ENCODE data around the gene HOMER1.
"Not testable (repeated sequence)": the region's sequence is repeated elsewhere in the genome, so short reads cannot be mapped to it uniquely, and the experiment has no call there.

The HOMER1 gene

GRCh38 chr5:79526928-79527327 lies 13.0 kb upstream of the HOMER1 start:
- TF ChIP-seq EZH2 (IDR thresholded peaks at IDR 0.05) (no peak), POLR2AphosphoS5 (IDR thresholded peaks at IDR 0.05; ENCODE audit: borderline replicate concordance, low read depth, low read length) (no peak), FOXP2 (optimal IDR thresholded peaks at IDR 0.05; ENCODE audit: control extremely low read depth, extremely low read length, insufficient read depth) (no peak)
- Histone ChIP-seq H3K9me3 (ENCODE audit: low read depth, low read length) (no peaks in the 10 kb centered on the region), H3K36me3 (ENCODE audit: insufficient read depth, low read length) (no peaks in the 10 kb centered on the region), H3K4me3 (no peak overlapping the region), H3K9ac (ENCODE audit: insufficient read length) (no peak overlapping the region), H3K27ac (no peak overlapping the region)
- DNase-seq (ENCODE audit: low read depth, low spot score), result no peak

- DNase-seq (ENCODE audit: low read depth, low spot score), result no peak
- TF ChIP-seq POLR2AphosphoS5 (IDR thresholded peaks at IDR 0.05; ENCODE audit: borderline replicate concordance, low read depth, low read length) (no peak), EZH2 (IDR thresholded peaks at IDR 0.05) (no peak), FOXP2 (optimal IDR thresholded peaks at IDR 0.05; ENCODE audit: control extremely low read depth, extremely low read length, insufficient read depth) (no peak)
- Histone ChIP-seq H3K36me3 (ENCODE audit: insufficient read depth, low read length) (no peaks in the 10 kb centered on the region), H3K4me3 (no peak overlapping the region), H3K9me3 (ENCODE audit: low read depth, low read length) (no peaks in the 10 kb centered on the region), H3K9ac (ENCODE audit: insufficient read length) (no peak overlapping the region), H3K27ac (no peak overlapping the region)
Observed at GRCh38 chr5:79526493-79526892, 12.6 kb upstream of the HOMER1 start.

GRCh38 chr5:79521156-79521555 lies 7.2 kb upstream of the HOMER1 start:
- Histone ChIP-seq H3K9me3 (ENCODE audit: low read depth, low read length) (no peaks in the 10 kb centered on the region), H3K36me3 (ENCODE audit: insufficient read depth, low read length) (no peaks in the 10 kb centered on the region), H3K4me3 (no peak overlapping the region), H3K27ac (no peak overlapping the region), H3K9ac (ENCODE audit: insufficient read length) (no peak overlapping the region)
- no peak for DNase-seq (ENCODE audit: low read depth, low spot score)
- no peak for TF ChIP-seq POLR2AphosphoS5 (IDR thresholded peaks at IDR 0.05; ENCODE audit: borderline replicate concordance, low read depth, low read length)
- TF ChIP-seq FOXP2 (optimal IDR thresholded peaks at IDR 0.05; ENCODE audit: control extremely low read depth, extremely low read length, insufficient read depth), result no peak
- TF ChIP-seq EZH2 (IDR thresholded peaks at IDR 0.05), result no peak

GRCh38 chr5:79518718-79519117 lies 4.8 kb upstream of the HOMER1 start:
- TF ChIP-seq FOXP2 (optimal IDR thresholded peaks at IDR 0.05; ENCODE audit: control extremely low read depth, extremely low read length, insufficient read depth) (no peak), EZH2 (IDR thresholded peaks at IDR 0.05) (no peak), POLR2AphosphoS5 (IDR thresholded peaks at IDR 0.05; ENCODE audit: borderline replicate concordance, low read depth, low read length) (no peak)
- Histone ChIP-seq H3K27ac (no peak overlapping the region), H3K9me3 (ENCODE audit: low read depth, low read length) (no peaks in the 10 kb centered on the region), H3K4me3 (no peak overlapping the region), H3K9ac (ENCODE audit: insufficient read length) (no peak overlapping the region), H3K36me3 (ENCODE audit: insufficient read depth, low read length) (no peaks in the 10 kb centered on the region)
- no peak for DNase-seq (ENCODE audit: low read depth, low spot score)

- Histone ChIP-seq H3K27ac (0 out of 2 replicates have a peak overlapping the region, but pooled peaks have one; percentile 75), H3K9ac (ENCODE audit: insufficient read length) (peak overlapping the region; percentile 35), H3K4me3 (peak overlapping the region; percentile 50), H3K9me3 (ENCODE audit: low read depth, low read length) (no peaks in the 10 kb centered on the region), H3K36me3 (ENCODE audit: insufficient read depth, low read length) (no peaks in the 10 kb centered on the region)
- TF ChIP-seq EZH2 (IDR thresholded peaks at IDR 0.05) (no peak), POLR2AphosphoS5 (IDR thresholded peaks at IDR 0.05; ENCODE audit: borderline replicate concordance, low read depth, low read length) (peak; percentile 58; the same call in 1 of the 2 replicates)
- DNase-seq (ENCODE audit: low read depth, low spot score), result peak; percentile 85
Observed at GRCh38 chr5:79517601-79518000, 3.7 kb upstream of the HOMER1 start.

GRCh38 chr5:79516986-79517385 lies 3.1 kb upstream of the HOMER1 start:
- H3K36me3 ChIP-seq (ENCODE audit: insufficient read depth, low read length), result no peaks in the 10 kb centered on the region
- H3K27ac ChIP-seq, result peak overlapping the region; percentile 75; the same call in 1 of the 2 replicates
- H3K9ac ChIP-seq (ENCODE audit: insufficient read length), result peak overlapping the region; percentile 35
- H3K4me3 ChIP-seq, result peak overlapping the region; percentile 50
- no peaks in the 10 kb centered on the region for H3K9me3 ChIP-seq (ENCODE audit: low read depth, low read length)
- no peak for DNase-seq (ENCODE audit: low read depth, low spot score)
- TF ChIP-seq EZH2 (IDR thresholded peaks at IDR 0.05), result no peak
- no peak for TF ChIP-seq POLR2AphosphoS5 (IDR thresholded peaks at IDR 0.05; ENCODE audit: borderline replicate concordance, low read depth, low read length)
- TF ChIP-seq FOXP2 (optimal IDR thresholded peaks at IDR 0.05; ENCODE audit: control extremely low read depth, extremely low read length, insufficient read depth), result no peak

GRCh38 chr5:79516331-79516730 lies 2.4 kb upstream of the HOMER1 start:
- not testable (repeated sequence) for H3K36me3 ChIP-seq (ENCODE audit: insufficient read depth, low read length); DNase-seq (ENCODE audit: low read depth, low spot score); H3K9me3 ChIP-seq (ENCODE audit: low read depth, low read length); H3K4me3 ChIP-seq; H3K27ac ChIP-seq; H3K9ac ChIP-seq (ENCODE audit: insufficient read length)

- peak; percentile 48 for DNase-seq (ENCODE audit: low read depth, low spot score)
- Histone ChIP-seq H3K9ac (ENCODE audit: insufficient read length) (peak overlapping the region; percentile 63), H3K4me3 (peak overlapping the region; percentile 92), H3K9me3 (ENCODE audit: low read depth, low read length) (no peaks in the 10 kb centered on the region), H3K27ac (0 out of 2 replicates have a peak overlapping the region, but pooled peaks have one; percentile 23), H3K36me3 (ENCODE audit: insufficient read depth, low read length) (no peaks in the 10 kb centered on the region)
- TF ChIP-seq POLR2AphosphoS5 (IDR thresholded peaks at IDR 0.05; ENCODE audit: borderline replicate concordance, low read depth, low read length) (peak; percentile 66), FOXP2 (optimal IDR thresholded peaks at IDR 0.05; ENCODE audit: control extremely low read depth, extremely low read length, insufficient read depth) (no peak), EZH2 (IDR thresholded peaks at IDR 0.05) (no peak)
Observed at GRCh38 chr5:79514391-79515105, 614 bp upstream of the HOMER1 start.

- Histone ChIP-seq H3K4me3 (peak overlapping the region; percentile 92), H3K36me3 (ENCODE audit: insufficient read depth, low read length) (no peaks in the 10 kb centered on the region), H3K9ac (ENCODE audit: insufficient read length) (peak overlapping the region; percentile 63), H3K9me3 (ENCODE audit: low read depth, low read length) (no peaks in the 10 kb centered on the region), H3K27ac (no peak overlapping the region)
- TF ChIP-seq EZH2 (IDR thresholded peaks at IDR 0.05) (no peak), FOXP2 (optimal IDR thresholded peaks at IDR 0.05; ENCODE audit: control extremely low read depth, extremely low read length, insufficient read depth) (no peak), POLR2AphosphoS5 (IDR thresholded peaks at IDR 0.05; ENCODE audit: borderline replicate concordance, low read depth, low read length) (no peak)
- no peak for DNase-seq (ENCODE audit: low read depth, low spot score)
Observed at GRCh38 chr5:79513308-79513703, 628 bp downstream of the HOMER1 start.
